SK-N-SH (cell line): ENCODE results near the gene EGFLAM.

Experiments
- CTCF ChIP-seq: fragments of 200-600 bp; sonication (generic); IDR thresholded peaks from 2 replicates; pipeline ENCODE4 v1.6.1; 2017; ENCODE audit warnings: antibody characterized with exemption, mild to moderate bottlenecking, moderate library complexity
- ELF1 ChIP-seq: IDR thresholded peaks from 2 replicates; pipeline ENCODE4 v1.4.0; 2012
- EP300 ChIP-seq, 2 experiments: IDR thresholded peaks; 2 replicates each; pipeline versions ENCODE4 v1.4.0 to v1.6.1; 2012; ENCODE audit warnings: borderline replicate concordance in 1 of 2, low read depth in 1 of 2, low read length in 1 of 2
- EZH2phosphoT487 ChIP-seq: fragments of 200-600 bp; sonication (generic); IDR thresholded peaks from 2 replicates; pipeline ENCODE4 v1.6.1; 2017; ENCODE audit warnings: low read depth, mixed run types, mild to moderate bottlenecking, antibody characterized with exemption, moderate library complexity, borderline replicate concordance
- JUND ChIP-seq: IDR thresholded peaks from 2 replicates; pipeline ENCODE4 v1.4.0; 2012
- MAX ChIP-seq: IDR thresholded peaks from 2 replicates; pipeline ENCODE4 v1.4.0; 2012; ENCODE audit warnings: low read depth
- POLR2AphosphoS5 ChIP-seq: IDR thresholded peaks from 2 replicates; pipeline ENCODE4 v1.6.1; 2012; ENCODE audit warnings: low read depth, low read length
- RCOR1 ChIP-seq: fragments of 150-350 bp; IDR thresholded peaks from 2 replicates; pipeline ENCODE4 v1.6.1; 2017; ENCODE audit warnings: antibody characterized with exemption, low read length
- REST ChIP-seq: IDR thresholded peaks from 2 replicates; pipeline ENCODE4 v1.6.1; 2012; ENCODE audit warnings: mild to moderate bottlenecking, low read depth, low read length, moderate library complexity
- TAF1 ChIP-seq: IDR thresholded peaks from 2 replicates; pipeline ENCODE4 v1.6.1; 2012; ENCODE audit warnings: low read depth, mild to moderate bottlenecking, low read length, moderate library complexity, borderline replicate concordance
- USF1 ChIP-seq: IDR thresholded peaks from 2 replicates; pipeline ENCODE4 v1.4.0; 2012; ENCODE audit warnings: low read depth, borderline replicate concordance
- USF2 ChIP-seq: fragments of 150-350 bp; IDR thresholded peaks from 2 replicates; pipeline ENCODE4 v1.6.1; 2017; ENCODE audit warnings: antibody characterized with exemption, low read length, low read depth, borderline replicate concordance
- YY1 ChIP-seq: IDR thresholded peaks from 2 replicates; pipeline ENCODE4 v1.4.0; 2012; ENCODE audit warnings: low read depth, mild to moderate bottlenecking
- ZBTB33 ChIP-seq: IDR thresholded peaks from 2 replicates; pipeline ENCODE4 v1.4.0; 2012; ENCODE audit warnings: low read depth, borderline replicate concordance

GRCh38 chr5:38447786-38448185 lies 189.4 kb downstream of the EGFLAM start:
- no peak for TF ChIP-seq CTCF
- no peak for TF ChIP-seq JUND
- TF ChIP-seq POLR2AphosphoS5 = no peak
- TF ChIP-seq MAX = no peak
- TF ChIP-seq EZH2phosphoT487 = no peak
- no peak for TF ChIP-seq USF1
- no peak for TF ChIP-seq YY1
- no peak for TF ChIP-seq EP300 (IDR thresholded peaks at IDR 0.05; ENCODE audit: borderline replicate concordance in 1 of 2, low read depth in 1 of 2, low read length in 1 of 2)
- TF ChIP-seq REST = no peak
- TF ChIP-seq RCOR1 = no peak
- TF ChIP-seq USF2 = no peak
- TF ChIP-seq ZBTB33 = no peak
- TF ChIP-seq TAF1 = no peak
- no peak for TF ChIP-seq ELF1
